ENCODE data around the gene NFYC.

DNA sequence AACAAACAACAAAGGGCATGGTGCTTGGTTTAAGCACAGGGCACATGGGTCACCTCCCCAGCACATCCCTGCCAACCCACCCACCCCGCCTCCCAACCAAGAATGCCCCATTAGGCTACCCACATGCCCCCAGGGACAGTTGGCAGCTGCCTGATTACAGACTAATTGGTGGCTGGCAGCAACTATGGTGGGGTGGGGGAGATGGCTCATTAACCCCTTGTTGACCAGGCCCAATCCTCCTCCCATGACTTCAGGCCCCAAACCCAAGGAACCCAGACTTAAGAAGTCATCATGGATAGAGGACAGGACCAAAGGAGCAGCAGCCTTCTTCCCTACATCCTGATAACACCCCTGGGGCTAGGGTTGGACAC lies 27.4 kb upstream of the NFYC start:
- TF ChIP-seq POLR2A (IDR thresholded peaks at IDR 0.05) (no peak), POLR2AphosphoS5 (IDR thresholded peaks at IDR 0.05) (no peak)
- TF ChIP-seq, protein P1, sequence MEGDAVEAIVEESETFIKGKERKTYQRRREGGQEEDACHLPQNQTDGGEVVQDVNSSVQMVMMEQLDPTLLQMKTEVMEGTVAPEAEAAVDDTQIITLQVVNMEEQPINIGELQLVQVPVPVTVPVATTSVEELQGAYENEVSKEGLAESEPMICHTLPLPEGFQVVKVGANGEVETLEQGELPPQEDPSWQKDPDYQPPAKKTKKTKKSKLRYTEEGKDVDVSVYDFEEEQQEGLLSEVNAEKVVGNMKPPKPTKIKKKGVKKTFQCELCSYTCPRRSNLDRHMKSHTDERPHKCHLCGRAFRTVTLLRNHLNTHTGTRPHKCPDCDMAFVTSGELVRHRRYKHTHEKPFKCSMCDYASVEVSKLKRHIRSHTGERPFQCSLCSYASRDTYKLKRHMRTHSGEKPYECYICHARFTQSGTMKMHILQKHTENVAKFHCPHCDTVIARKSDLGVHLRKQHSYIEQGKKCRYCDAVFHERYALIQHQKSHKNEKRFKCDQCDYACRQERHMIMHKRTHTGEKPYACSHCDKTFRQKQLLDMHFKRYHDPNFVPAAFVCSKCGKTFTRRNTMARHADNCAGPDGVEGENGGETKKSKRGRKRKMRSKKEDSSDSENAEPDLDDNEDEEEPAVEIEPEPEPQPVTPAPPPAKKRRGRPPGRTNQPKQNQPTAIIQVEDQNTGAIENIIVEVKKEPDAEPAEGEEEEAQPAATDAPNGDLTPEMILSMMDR (IDR thresholded peaks at IDR 0.05): no peak

Measured in stomach (tissue), 4 donors.